B cell (primary cell): ENCODE measurements around the gene CCDC106. TPM values are rescaled to one million over a fixed set of nuclear protein-coding genes. Genes with fewer than 3 reads are reported as not detected.

Experiments
- ATAC-seq: fragments of 200-7000 bp; cut with Tn5 transposase; one replicate; pipeline ENCODE4 v1.10.0; 2021; ENCODE audit warnings: low read depth, mild to moderate bottlenecking, moderate number of reproducible peaks, moderate library complexity
- CTCF ChIA-PET: fragments of 350-600 bp; sonication (Branson Sonifier 250); formaldehyde crosslinking; loops from one replicate; lab custom pipeline; 2021; ENCODE audit warnings: antibody characterized with exemption, inconsistent platforms; lab: Charles Lee
- POLR2A ChIA-PET: fragments of 350-600 bp; sonication (Branson Sonifier 250); formaldehyde crosslinking; loops from one replicate; lab custom pipeline; 2021; ENCODE audit warnings: antibody characterized with exemption; lab: Charles Lee
- DNase-seq: peaks from one replicate; pipeline ENCODE4 v3.0.0; 2013
- H2AFZ ChIP-seq: 2 replicates; pipeline ENCODE4 v1.6.1; 2012; ENCODE audit warnings: mild to moderate bottlenecking, low read depth, low read length; ENCODE audit not compliant: insufficient read depth, poor library complexity, severe bottlenecking
- H3K27ac ChIP-seq, 2 donors: 1 replicate in 1 of 2; 2 replicates in 1 of 2; pipeline ENCODE4 v1.5.1; 2012 to 2013; ENCODE audit warnings: low read length in 2 of 2, mild to moderate bottlenecking in 2 of 2, moderate library complexity in 1 of 2
- H3K27me3 ChIP-seq, 4 experiments: fragments of 200-600 bp in 1 of 4; sonication (generic) in 1 of 4; replicated peaks in 1 of 4; 1 replicate in 2 of 4; 2 replicates in 2 of 4; pipeline versions ENCODE4 v1.6.1 to v1.7.0; 2013 to 2016; ENCODE audit warnings: low read length in 3 of 4, mild to moderate bottlenecking in 2 of 4, mixed read lengths in 1 of 4, moderate library complexity in 1 of 4; ENCODE audit not compliant: insufficient read depth in 4 of 4, control insufficient read depth in 3 of 4; ENCODE audit errors: control extremely low read depth in 1 of 4
- H3K36me3 ChIP-seq, 2 experiments: replicated peaks in 1 of 2; 1 replicate in 1 of 2; 2 replicates in 1 of 2; pipeline versions ENCODE4 v1.6.1 to v1.7.1; 2013; ENCODE audit warnings: low read length in 1 of 2; ENCODE audit not compliant: insufficient read depth in 2 of 2, control insufficient read depth in 1 of 2; ENCODE audit errors: control extremely low read depth in 1 of 2, extremely low read depth in 1 of 2
- H3K4me1 ChIP-seq, 2 donors: fragments of 200-600 bp in 1 of 2; sonication (generic) in 1 of 2; 1 replicate in 1 of 2; 2 replicates in 1 of 2; pipeline versions ENCODE4 v1.5.1 to v1.6.1; 2013 to 2017; ENCODE audit warnings: low read length in 2 of 2; ENCODE audit not compliant: control insufficient read depth in 2 of 2, insufficient read depth in 2 of 2
- H3K4me2 ChIP-seq: replicated peaks from 2 replicates; pipeline ENCODE3; 2012; ENCODE audit warnings: mild to moderate bottlenecking, low read depth, low read length; ENCODE audit not compliant: poor library complexity, severe bottlenecking
- H3K4me3 ChIP-seq, 5 experiments: fragments of 200-600 bp in 1 of 5; sonication (generic) in 1 of 5; 1 replicate in 3 of 5; 2 replicates in 2 of 5; pipeline versions ENCODE4 v1.5.1 to v1.7.0; 2011 to 2016; ENCODE audit warnings: low read length in 4 of 5, mild to moderate bottlenecking in 4 of 5, low read depth in 2 of 5, control low read depth in 1 of 5, moderate library complexity in 1 of 5; ENCODE audit not compliant: insufficient read depth in 1 of 5; ENCODE audit errors: control extremely low read depth in 1 of 5, extremely low read depth in 1 of 5
- H3K79me2 ChIP-seq: fragments of 200-600 bp; sonication (generic); one replicate; pipeline ENCODE4 v1.6.0; 2016; ENCODE audit warnings: low read length; ENCODE audit not compliant: control insufficient read depth, insufficient read depth
- H3K9ac ChIP-seq: fragments of 200-600 bp; sonication (generic); 2 replicates; pipeline ENCODE4 v1.6.1; 2017; ENCODE audit warnings: mild to moderate bottlenecking, low read length, moderate library complexity
- H3K9me3 ChIP-seq, 3 donors: one replicate each; pipeline versions ENCODE4 v1.6.1 to v1.7.1; 2013; ENCODE audit warnings: low read length in 2 of 3; ENCODE audit not compliant: control insufficient read depth in 2 of 3, insufficient read depth in 1 of 3; ENCODE audit errors: control extremely low read depth in 1 of 3
- H4K20me1 ChIP-seq: 2 replicates; pipeline ENCODE4 v1.6.0; 2012; ENCODE audit warnings: mild to moderate bottlenecking, low read length; ENCODE audit not compliant: insufficient read depth, control insufficient read depth, poor library complexity, severe bottlenecking
- H3K27ac Mint-ChIP-seq: one replicate; pipeline ENCODE4 v1.8.0; 2021; ENCODE audit warnings: mixed read lengths
- H3K27me3 Mint-ChIP-seq: one replicate; pipeline ENCODE4 v1.8.0; 2021; ENCODE audit warnings: mixed read lengths
- H3K4me1 Mint-ChIP-seq: one replicate; pipeline ENCODE4 v1.8.0; 2021; ENCODE audit warnings: mixed read lengths
- H3K4me3 Mint-ChIP-seq: one replicate; pipeline ENCODE4 v1.8.0; 2021; ENCODE audit warnings: mixed read lengths
- H3K9me3 Mint-ChIP-seq: one replicate; pipeline ENCODE4 v1.8.0; 2022; ENCODE audit warnings: mixed read lengths; ENCODE audit not compliant: insufficient read depth
- EZH2 ChIP-seq: IDR thresholded peaks from 2 replicates; pipeline ENCODE4 v1.6.1; 2012; ENCODE audit warnings: borderline replicate concordance, low read depth, mild to moderate bottlenecking, moderate library complexity, low read length; ENCODE audit not compliant: insufficient read depth, poor library complexity, severe bottlenecking
- WGBS: methylation state at CpG from one replicate; pipeline ENCODE4 v1.1.5; 2013; ENCODE audit warnings: missing lambda C conversion rate; ENCODE audit not compliant: insufficient coverage; 5-methylcytosine and 5-hydroxymethylcytosine counted together
- intact Hi-C: fragments of 100-400 bp; cut with micrococcal nuclease; formaldehyde crosslinking; loops from one replicate; pipeline ENCODE4 v1.10.0; 2022
- polyA plus RNA-seq: library from polyadenylated mRNA; depleted of rRNA; stranded (reverse); fragments of >200 nt; gene quantifications from 2 replicates; pipeline ENCODE4 v1.2.3, GENCODE V29; 2012
- total RNA-seq, 2 donors: library from RNA; stranded (reverse); fragments of 120-200 nt in 1 of 2; gene quantifications; 1 replicate in 1 of 2; 2 replicates in 1 of 2; pipeline versions ENCODE4 v1.2.3 to v1.2.4, GENCODE V29; 2013 to 2022
- TF ChIP-seq, protein P1 (sequence below): fragments of 200-600 bp; IDR thresholded peaks from one replicate; pipeline ENCODE4 v1.8.0; 2022; ENCODE audit warnings: antibody characterized with exemption, mild to moderate bottlenecking

The CCDC106 gene
- total and polyA plus RNA-seq, 2 donors (not counting 1 experiment from before 2014, with no cell fraction given) = 25.2 to 52.1 TPM

DNA sequence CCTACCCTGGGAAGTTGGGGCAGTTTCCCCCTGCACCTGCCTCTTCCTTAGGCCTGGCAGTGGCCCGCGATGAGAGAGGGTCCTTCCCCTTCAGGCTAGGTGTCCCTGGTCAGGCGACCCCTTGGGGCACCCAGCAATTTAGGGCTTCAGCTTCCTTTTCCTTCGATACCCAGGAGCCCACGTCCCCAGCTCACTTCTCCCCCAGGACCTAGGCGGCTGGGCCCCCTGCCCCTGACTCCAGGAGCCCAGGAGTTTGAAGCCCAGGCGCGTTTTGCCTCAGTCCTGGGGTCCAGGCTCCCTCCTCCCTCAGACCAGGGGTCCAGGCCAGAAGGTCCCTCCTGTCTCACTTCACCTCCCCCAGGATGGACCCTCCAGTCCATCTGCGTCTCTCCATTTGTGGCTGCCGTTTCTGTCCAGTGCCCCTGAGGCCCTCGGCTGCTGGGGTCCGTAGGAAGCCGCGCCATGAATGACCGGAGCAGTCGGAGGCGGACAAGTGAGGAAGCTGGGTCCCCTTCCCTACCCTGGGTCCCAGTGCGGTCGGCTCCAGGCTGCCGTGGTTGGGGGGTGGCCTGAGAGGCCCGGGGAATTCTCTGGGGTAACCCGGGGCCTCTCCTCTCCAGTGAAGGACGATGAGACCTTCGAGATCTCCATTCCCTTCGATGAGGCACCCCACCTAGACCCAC is 714 bp downstream of the CCDC106 start:
- Histone ChIP-seq H3K27ac (peak overlapping the region; percentile 65 to 79), H3K4me3 (peak overlapping the region; percentile 22 to 96 (median 90)), H2AFZ (peak overlapping the region; percentile 84), H4K20me1 (peaks cover 18% of the 10 kb centered on the region), H3K9me3 (no peaks in the 10 kb centered on the region), H3K27me3 (no peaks in the 10 kb centered on the region), H3K9ac (peak overlapping the region; percentile 85), H3K4me2 (peak overlapping the region; percentile 86), H3K4me1 (peaks cover 38 to 55% of the 10 kb centered on the region in 2 donors), H3K79me2 (peaks cover 47% of the 10 kb centered on the region), H3K36me3 (peaks cover 0 to 38% of the 10 kb centered on the region in 2 experiments)
- intact Hi-C loops = no loop called here
- peak overlapping the region; percentile 86 for H3K27ac Mint-ChIP-seq
- peaks cover 56% of the 10 kb centered on the region for H3K4me1 Mint-ChIP-seq
- peak overlapping the region; percentile 83 for H3K4me3 Mint-ChIP-seq
- TF ChIP-seq, protein P1, sequence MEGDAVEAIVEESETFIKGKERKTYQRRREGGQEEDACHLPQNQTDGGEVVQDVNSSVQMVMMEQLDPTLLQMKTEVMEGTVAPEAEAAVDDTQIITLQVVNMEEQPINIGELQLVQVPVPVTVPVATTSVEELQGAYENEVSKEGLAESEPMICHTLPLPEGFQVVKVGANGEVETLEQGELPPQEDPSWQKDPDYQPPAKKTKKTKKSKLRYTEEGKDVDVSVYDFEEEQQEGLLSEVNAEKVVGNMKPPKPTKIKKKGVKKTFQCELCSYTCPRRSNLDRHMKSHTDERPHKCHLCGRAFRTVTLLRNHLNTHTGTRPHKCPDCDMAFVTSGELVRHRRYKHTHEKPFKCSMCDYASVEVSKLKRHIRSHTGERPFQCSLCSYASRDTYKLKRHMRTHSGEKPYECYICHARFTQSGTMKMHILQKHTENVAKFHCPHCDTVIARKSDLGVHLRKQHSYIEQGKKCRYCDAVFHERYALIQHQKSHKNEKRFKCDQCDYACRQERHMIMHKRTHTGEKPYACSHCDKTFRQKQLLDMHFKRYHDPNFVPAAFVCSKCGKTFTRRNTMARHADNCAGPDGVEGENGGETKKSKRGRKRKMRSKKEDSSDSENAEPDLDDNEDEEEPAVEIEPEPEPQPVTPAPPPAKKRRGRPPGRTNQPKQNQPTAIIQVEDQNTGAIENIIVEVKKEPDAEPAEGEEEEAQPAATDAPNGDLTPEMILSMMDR = no peak
- TF ChIP-seq EZH2 = no peak
- H3K9me3 Mint-ChIP-seq = no peaks in the 10 kb centered on the region
- ChIA-PET CTCF (interaction anchor here (7.2 kb wide), 1 partner anchor 13 kb away, joined by 131 read pairs; no protein-coding TSS in a partner anchor), POLR2A (interaction anchor here (0.9 to 2.0 kb wide), 4 partner anchors 9 to 187 kb away, joined by 3 to 8 read pairs (median 4); partner anchors contain the start of gene ISOC2)
- DNase-seq = peak; percentile 39
- no peak for ATAC-seq
- no peaks in the 10 kb centered on the region for H3K27me3 Mint-ChIP-seq
- 17% methylated on average over 21 of the region's 25 CpGs for WGBS
